Ureter (tissue), 1 donor: Measurements from ENCODE around the gene SYT4. TPM values are rescaled to one million over a fixed set of nuclear protein-coding genes. Genes with fewer than 3 reads are reported as not detected.

Experiments
- total RNA-seq: library from RNA; stranded (reverse); gene quantifications from one replicate; pipeline ENCODE4 v1.2.4, GENCODE V29; 2023
- donor health status: DM: yes; HTN: yes; CAD: no.

SYT4 gene
- total RNA-seq, 1 donor from 2014 or later = not detected

Other genes with a start within 250 kb of the SYT4 start
- not detected for gene RIT2, start 161.8 kb downstream of the SYT4 start, total RNA-seq